GM11168 (cell line): ENCODE data around the gene FBN3.
"Not testable (repeated sequence)": the region's sequence is repeated elsewhere in the genome, so short reads cannot be mapped to it uniquely, and the experiment has no call there.

Experiments
- in situ Hi-C: fragments of 300-500 bp; cut with MboI; formaldehyde crosslinking; loops from one replicate; pipeline ENCODE4 v1.12.0; 2022; ENCODE audit warnings: low sequenced_read_pairs; ENCODE audit not compliant: unreplicated experiment

FBN3 gene

DNA sequence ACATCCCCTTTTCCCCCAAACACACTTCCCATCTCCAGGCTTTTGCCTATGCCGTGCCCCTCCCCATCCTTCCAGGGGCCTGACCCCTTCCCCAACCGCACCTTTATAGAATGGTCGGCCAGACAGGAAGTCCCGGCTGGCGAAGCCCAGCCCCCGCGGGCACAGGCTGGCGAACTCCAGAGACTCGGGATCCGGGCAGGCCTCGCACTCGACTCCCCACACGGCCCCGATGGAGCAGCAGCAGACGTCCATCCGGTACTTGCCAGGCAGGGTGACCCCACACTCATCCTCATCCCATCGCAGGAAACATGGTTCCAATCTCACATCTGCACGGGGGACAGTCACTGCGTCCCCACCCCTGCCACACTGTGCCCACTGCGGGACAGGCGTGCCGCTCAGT, 25.7 kb downstream of the FBN3 start:
- in situ Hi-C loops = no loop called here

DNA sequence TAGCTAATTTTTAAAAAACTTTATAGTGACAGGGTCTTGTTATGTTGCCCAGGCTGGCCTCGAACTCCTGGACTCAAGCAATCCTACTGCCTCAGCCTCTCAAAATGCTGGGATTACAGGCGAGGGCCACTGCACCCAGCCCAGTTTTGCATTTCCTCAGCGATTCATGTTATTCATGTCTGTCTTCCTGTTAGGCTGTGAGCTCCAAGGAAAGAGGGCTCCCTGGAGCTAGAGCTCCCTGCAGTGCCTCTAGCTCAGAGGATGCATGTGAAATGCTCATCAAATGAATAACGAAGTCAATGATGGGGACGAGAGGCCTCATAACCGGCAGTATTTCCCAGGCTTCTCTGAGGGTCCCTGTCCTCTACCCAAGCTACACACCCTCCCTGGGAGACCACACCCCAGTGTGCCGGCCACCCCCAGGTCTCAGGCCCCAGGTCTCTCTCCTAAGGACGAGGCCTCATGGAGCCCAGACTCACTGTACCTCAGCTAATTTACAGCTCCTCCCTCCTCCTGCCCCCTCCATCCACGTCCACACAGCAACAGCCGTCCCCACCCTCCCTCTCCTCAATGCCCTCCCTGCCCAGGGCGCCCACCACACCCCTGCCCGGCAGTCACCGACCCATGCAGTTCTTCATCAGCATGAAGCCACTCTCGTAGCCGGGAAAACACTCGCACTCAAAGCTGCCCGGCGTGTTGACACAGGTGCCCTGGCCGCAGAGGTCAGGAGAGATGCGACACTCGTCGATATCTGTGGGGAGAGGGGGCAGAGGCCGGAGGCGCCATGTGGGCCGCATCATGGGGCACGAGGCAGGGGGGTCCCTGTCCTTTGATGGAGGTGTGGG, 28.5 kb downstream of the FBN3 start:
- in situ Hi-C loops = no loop called here

DNA sequence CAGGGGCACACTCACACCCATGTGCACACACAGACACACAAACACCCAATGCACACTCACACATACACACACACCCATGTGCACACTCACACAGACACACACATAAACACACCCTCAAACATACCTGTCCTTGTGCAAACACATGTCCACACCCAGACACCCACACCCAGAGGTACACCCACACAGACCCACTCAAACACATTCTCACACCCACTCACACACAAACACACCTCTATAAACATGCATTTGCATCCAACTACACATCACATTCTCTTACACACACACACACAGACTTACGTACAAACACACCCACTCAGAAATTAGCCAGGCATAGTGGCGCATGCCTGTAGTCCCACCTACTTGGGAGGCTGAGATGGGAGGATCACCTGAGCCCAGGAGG, 31.4 kb downstream of the FBN3 start:
- in situ Hi-C loops = no loop called here

DNA sequence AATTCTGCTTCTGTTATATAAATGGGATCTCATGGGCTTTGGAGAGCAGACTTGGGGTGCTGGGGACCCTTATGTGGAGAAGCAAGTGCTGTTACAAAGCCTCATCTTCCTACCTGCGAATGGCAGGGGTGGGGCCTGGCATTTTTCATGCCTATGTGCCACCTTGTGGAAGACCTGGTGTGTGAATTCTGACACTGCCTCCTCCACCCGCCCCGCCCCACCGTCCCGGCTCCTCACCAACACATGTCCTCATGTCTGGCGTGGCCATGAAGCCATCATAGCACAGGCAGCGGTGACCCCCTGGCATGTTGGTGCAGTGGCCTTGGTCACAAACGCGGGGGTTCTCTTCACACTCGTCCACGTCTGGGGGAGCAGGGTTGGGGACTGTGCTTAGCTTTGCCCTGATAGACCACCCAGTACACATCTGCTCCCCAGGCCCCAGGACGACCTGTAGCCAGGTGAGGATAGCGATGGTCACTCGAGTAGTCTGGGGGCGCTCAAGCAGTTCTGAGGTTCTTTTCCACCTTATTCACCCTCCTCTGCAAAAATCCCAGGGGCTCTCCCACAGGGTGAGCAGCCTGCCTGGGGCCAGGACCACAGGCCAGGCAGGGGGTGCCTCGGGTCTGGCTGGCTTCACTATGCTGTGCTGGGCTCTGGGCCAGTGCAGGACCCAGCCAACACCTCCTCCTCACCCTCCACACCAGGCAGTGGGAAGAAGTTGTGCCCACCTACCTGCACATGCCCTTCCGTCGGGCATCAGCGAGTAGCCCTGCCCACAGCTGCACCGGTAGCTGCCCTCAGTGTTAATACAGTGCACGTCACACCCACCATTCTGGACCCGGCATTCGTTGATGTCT, 32.7 kb downstream of the FBN3 start:
- in situ Hi-C loops = no loop called here

DNA sequence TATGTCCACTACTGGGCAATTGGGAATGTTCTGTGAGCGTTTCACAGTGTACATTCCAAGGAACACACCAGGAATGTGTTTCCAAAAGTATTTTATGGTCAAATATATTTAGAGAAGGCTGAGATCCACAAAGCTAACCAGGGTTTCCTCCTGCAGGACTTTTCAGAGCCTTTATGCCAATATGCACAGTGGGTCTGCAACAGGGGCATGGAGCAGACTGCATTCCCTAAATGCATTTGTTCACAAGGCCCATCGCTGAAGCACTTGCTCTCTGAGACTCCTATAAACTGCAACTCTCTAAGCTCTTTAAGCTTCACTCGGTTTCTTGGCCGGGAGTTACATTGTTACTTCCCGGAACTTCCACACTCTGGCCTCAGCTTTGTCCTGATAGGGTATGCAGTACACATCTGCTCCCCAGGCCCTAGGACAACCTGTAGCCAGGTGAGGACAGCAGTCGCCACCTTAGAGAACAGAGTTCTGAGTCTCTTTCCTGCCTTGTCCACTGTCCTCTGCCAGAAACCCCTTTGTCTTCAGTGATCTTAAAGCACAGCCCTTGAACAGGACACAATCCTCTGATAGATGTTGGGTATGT, 33.5 kb downstream of the FBN3 start:
- in situ Hi-C loops = no loop called here

DNA sequence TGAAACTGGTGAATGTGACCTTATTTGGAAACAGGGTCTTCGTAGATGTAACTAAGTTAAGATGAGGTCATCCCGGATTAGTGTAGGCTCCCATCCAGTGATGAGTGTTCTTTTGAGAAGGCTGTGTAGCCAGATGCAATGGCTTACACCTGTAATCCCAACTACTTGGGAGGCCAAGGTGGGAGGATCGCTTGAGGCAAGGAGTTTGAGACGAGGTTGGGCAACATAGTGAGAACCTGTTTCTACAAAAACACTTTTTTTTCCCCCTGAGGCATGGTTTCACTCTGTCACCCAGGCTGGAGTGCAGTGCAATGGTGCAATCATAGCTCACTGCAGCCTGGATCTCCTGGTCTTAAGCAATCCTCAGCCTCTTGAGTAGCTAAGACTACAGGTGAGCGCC, 36.4 kb downstream of the FBN3 start:
- in situ Hi-C loops = no loop called here

DNA sequence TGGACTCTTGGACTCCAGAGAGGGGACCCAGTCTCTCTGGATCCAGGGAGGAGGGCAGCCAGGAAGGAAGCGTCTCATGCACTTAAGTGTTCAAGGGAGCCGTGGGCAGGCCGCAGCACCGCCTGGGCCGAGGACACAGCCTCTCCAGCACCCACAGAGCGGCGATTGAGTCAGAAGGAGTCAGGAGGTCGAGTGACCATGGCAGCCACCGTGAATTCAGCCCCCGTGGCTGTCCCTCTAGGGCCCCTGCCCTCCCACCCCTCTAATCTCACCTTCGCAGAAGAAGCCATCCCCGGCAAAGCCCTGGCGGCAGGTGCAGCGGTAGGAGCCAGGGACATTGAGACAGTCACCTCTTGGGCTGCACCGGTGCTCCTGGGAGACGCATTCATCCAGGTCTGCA, 38.0 kb downstream of the FBN3 start:
- in situ Hi-C loops = no loop called here

DNA sequence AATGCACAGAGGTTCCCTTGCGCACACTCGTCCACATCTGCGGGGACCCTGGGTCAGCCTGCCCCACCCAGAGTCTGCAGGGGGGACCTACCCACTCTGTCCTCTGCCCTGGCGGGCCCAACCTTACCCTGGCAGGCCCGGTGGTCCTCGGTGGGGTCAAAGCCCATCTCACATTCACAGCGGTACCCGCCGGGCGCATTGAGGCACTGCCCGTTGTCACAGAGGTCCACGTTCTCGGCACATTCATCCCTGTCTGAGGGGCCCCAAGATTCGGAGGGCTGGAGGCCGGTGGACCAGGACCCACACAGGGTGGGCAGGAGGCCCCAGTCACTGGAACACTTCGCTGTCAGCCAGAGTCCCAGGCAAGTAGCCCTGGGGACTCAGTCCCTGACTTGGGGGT, 38.5 kb downstream of the FBN3 start:
- in situ Hi-C loops = no loop called here

DNA sequence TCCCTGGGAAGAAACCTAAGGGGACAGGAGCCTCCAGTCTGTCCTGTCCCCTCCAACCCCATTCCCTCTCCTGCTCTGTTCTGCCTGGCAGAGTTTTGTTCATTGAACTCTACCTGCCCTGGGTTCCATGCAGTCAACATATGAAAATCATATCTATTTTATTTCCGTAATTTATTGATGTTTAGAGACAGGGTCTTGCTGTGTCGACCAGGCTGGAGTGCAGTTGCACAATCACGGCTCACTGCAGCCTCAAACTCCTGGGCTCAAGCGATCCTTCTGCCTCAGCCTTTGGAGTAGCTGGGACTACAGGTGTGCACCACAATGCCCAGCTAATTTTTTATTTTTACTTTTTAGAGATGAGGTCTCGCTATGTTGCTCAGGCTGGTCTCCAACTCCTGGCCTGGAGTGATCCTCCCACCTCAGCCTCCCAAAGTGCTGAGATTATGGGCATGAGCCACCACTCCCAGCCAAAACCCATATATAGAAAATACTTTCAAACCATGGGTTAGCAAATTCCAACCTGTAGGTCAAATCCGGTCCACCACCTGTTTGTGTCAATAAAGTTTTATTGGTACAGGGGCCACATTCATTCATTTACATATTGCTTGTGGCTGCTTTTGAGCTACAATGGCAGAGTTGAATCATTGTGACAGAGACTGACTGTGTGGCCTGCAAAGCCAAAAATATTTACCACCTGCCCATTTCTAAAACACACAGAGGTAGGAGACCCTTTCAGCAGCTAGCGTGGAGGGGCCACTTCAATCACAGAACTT, 39.3 kb downstream of the FBN3 start:
- in situ Hi-C loops = no loop called here

DNA sequence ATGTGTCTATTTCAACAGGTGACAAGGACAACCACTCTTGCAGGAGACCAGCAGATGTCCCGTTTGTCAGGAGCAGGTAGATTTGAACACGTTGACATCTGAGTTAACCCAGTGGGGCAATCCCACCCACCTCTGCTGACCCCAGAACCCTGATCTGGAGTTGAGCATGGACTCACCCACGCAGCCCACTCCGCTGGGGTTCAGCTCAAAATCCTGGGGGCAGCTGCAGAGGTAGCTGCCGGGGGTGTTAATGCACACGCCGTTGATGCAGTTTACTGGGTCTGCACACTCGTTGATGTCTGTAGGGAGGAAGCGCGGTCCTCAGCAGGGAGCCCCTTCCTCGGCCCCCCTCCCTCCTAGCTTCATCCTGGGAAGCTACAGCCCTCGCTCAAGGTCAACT, 39.9 kb downstream of the FBN3 start:
- in situ Hi-C loops = no loop called here

DNA sequence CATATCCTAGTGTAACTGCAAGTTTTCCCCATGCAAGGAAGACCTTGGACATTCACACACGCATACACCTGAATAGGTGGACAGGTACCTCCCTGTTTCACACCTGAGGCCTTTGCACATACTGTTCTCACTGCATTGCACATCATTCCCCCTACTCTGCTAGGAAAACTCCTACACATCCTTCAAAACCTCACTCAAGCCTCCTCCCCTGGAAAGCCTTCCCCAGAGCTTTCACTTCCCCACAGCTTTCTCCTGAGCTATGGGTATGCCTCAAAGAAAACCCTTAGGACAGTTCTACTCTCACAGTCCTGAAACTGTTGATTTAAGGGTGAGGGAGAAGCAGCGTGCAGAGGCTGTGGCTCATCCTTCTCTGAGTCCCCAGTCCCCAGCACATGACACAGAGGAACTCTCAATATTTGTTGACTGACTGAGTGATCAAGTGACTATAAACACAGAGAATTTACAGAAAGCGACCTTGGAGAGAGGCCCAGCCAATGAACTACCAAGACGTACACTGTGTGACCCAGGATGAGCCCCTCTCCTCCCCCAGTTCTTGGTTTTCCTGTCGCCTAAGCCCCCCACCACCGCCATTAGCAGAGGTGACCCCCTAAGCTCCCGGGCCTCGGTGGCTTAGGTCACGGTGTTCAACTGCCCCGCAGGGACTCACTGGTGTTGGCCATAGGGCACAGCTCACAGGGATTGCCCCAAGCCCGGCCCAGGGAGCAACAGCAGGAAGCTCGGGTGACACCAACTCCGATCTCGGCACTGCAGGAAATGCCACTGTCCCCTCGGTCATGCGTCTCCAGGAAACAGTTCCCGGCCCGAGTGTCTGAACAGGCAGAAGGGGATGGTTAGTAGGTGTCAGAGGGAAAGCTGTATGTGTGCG, 40.6 kb downstream of the FBN3 start:
- in situ Hi-C loops = no loop called here

DNA sequence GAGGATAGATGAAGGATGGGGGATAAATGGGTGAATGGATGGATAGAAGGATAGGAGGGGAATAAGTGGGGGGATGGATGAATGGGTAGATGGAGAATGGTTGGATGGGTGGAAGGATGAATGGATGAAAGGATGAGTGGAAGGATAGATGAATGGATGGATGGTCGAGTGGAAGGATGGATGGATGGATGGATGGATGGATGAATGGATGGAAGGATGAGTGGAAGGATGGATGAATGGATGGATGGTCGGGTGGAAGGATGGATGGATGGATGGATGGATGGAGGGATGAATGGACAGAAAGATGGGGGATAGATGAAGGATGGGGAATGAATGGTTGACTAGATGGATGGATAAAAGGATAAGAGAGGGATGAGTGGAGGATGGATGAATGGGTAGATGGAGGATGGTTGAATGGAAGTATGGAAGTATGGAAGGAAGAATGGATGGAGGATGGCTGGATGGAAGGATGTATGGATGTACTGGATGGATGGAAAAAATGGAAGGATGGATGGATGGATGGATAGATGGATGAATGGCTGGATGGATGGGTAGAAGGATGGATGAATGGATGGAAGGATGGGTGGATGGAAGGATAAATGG, 42.0 kb downstream of the FBN3 start:
- in situ Hi-C loops = no loop called here

DNA sequence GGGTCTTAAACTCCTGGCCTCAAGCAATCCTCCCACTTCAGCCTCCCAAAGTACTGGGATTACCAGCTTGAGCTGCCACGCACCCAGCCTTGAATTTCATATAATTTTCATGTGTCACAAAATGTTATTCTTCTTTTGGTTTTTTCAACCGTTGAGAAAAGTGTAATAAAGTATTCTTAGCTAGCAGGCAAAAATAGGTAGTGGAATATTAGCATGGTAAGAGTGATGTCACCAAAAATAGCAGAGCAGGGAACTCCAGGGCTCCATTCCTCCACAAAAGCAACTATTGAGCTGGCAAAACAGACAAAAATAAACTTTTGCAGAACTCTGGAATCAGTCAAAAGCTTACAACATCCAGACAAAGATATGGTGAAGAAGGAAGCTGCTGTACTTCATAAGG, 43.9 kb downstream of the FBN3 start:
- in situ Hi-C loops = no loop called here

DNA sequence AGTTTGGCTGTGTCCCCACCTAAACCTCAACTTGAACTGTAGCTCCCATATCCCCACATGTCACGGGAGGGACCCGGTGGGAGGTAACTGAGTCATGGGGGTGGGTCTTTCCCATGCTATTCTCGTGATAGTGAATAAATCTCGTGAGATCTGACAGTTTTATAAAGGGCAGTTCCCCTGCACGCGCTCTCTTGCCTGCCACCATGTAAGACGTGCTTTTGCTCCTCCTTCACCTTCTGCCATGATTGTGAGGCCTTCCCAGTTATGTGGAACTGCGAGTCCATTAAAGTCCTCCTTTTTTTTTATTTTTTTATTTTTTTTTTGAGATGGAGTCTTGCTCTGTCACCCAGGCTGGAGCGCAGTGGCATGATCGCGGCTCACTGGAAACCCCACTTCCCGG, 47.5 kb downstream of the FBN3 start:
- in situ Hi-C loops = not testable (repeated sequence)

DNA sequence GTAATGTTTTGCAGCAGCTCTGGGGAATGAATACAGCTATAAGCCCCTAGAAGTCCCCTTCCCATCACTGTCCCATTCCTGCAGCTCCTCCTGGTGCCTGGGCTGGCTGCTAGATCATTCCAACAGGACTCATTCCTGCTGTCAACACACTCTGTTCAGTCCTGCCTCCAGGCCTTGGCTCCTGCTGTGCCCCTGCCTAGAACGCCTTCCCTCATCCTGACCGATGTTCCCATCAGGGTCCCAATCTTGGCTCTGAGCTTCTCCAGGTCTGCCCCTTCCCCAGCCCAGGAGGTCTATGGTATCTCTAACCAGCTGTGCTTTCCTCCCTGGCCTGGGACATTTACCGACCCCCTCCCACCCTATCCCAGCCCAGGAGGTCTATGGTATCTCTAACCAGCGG, 48.1 kb downstream of the FBN3 start:
- in situ Hi-C loops = no loop called here

DNA sequence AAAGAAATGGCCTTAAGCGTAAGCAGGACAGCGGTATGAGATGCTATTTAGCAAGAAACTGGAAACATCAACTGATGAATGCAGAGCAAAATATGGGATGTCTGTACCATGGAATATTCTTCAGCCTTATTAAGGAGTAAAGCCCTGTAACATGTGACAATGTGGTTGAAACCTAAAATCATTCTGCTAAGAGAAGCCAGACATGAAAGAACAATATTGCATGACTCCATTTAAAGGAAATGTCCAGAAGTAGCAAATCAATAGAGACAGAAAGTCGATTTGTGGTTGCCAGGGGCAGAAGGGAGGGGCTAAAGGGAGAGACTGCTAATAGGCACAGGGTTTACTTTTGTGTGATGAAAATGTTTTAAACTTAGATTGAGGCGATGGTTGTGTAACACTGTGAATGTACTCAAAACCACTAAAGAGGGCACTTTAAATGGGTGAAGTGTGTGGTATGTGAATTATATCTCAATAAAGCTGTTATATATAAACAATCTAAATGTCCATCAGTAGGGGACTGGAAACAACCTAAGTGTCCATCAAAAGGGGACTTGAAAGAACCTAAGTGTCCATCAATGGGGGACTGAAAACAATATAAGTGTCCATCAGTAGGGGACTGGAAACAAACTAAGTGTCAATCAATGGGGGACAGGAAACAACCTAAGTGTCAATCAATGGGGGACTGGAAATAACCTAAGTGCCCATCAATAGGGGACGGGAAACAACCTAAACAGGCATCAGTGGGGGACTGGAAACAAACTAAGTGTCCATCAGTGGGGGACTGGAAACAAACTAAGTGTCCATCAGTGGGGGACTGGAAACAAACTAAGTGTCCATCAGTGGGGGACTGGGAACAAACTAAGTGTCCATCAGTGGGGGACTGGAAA, 51.5 kb downstream of the FBN3 start:
- in situ Hi-C loops = no loop called here

DNA sequence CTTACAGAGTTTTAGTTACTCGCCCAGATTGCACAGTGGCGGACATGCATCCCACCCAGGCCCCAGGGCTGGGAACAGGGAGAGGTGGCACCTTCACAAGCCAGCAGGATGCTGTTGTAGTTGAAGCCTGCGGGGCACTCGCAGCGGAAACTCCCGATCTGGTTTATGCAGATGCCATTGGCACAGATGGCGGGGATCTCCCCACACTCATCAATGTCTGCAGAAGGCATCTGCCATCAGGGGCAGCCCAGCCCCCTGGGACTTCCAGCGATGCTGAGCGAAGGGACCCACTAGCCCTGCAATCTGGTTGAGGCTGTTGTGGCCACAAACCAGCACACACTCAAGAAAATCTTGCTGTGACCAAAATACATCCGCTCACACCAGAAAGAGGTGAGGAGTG, 52.2 kb downstream of the FBN3 start:
- in situ Hi-C loops = no loop called here

DNA sequence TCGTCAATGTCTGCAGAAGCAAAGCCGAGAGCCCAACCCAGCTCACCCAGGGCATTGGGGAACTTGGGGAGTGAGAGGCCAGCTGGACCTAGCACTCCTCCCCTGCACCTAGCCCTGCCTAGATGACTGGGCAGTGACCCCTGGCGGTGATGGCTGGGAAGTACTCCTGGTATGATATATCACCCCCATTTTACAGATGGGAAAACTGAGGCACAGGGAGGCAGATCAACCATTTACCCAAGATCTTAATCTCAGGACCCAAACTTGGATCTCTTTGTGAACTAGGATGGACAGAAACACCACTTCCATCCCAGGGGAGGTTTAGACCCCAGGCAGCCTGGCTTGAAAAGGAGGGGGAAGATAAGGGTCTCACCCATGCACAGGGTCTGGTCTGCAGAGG, 53.3 kb downstream of the FBN3 start:
- in situ Hi-C loops = no loop called here
